ENCODE data around the gene INSR. TPM values are rescaled to one million over a fixed set of nuclear protein-coding genes. Genes with fewer than 3 reads are reported as not detected.

INSR gene
- total and polyA plus RNA-seq, 2 donors (not counting 3 experiments of a cell fraction or from before 2014, with no cell fraction given): 4.9 to 19.5 TPM

DNA sequence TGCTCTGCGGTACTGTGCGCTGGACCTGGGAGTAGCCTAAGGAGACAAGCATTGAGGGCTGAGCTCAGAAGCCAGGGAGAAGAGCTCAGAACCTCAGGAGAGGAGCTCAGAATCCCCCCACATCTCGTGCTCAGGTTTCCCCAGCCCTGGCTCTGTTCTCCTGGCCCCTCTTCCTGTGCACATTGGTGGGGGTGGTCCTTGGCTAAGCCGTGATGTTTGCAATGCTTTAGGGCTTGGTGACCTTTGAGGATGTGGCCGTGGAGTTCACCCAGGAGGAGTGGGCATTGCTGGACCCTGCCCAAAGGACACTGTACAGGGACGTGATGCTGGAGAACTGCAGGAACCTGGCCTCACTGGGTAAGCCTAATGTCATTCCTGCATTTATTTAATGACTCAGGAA, 218.1 kb downstream of the INSR start:
- intact Hi-C loops (cut with micrococcal nuclease): no loop called here
- FAIRE-seq (no peak), DNase-seq (ENCODE audit: low read depth, low spot score) (no peak)
- Histone ChIP-seq H3K9me1 (replicated peaks; ENCODE audit: control insufficient read depth, extremely low read depth, insufficient read depth, low read length) (no peaks in the 10 kb centered on the region), H3K9me3 (replicated peaks; ENCODE audit: control insufficient read depth, insufficient read depth, low read length) (peaks cover 17% of the 10 kb centered on the region), H3K27ac (ENCODE audit: insufficient read depth, low read depth, low read length) (no peak overlapping the region), H3K36me3 (ENCODE audit: control insufficient read depth in 2 of 2, extremely low read depth in 1 of 2, insufficient read depth in 2 of 2, low read length in 2 of 2) (peaks cover 32 to 44% of the 10 kb centered on the region in 2 experiments), H3K79me2 (ENCODE audit: control insufficient read depth, insufficient read depth, low read length) (peaks cover 2% of the 10 kb centered on the region), H2AFZ (ENCODE audit: low read depth, low read length) (no peak overlapping the region), H3K4me1 (ENCODE audit: control insufficient read depth, extremely low read depth, insufficient read depth, low read length) (no peaks in the 10 kb centered on the region), H3K4me3 (replicated peaks in 1 of 3; ENCODE audit: insufficient read depth in 1 of 3, low read depth in 1 of 3, low read length in 3 of 3) (no peak overlapping the region), H3K9ac (replicated peaks; ENCODE audit: extremely low read depth, insufficient read depth, low read length) (no peak overlapping the region), H3K4me2 (ENCODE audit: insufficient read depth, low read length) (no peak overlapping the region), H3K27me3 (ENCODE audit: control insufficient read depth in 2 of 2, insufficient read depth in 2 of 2, low read length in 2 of 2) (no peaks in the 10 kb centered on the region), H4K20me1 (replicated peaks; ENCODE audit: control insufficient read depth, extremely low read depth, insufficient read depth, low read length) (no peaks in the 10 kb centered on the region)
- no peak for TF ChIP-seq EZH2 (IDR thresholded peaks at IDR 0.05; ENCODE audit: borderline replicate concordance, low read depth, low read length, severe bottlenecking)
- TF ChIP-seq FOS (IDR thresholded peaks at IDR 0.05; ENCODE audit: borderline replicate concordance, insufficient read depth, low read length): no peak
- TF ChIP-seq MYC (IDR thresholded peaks at IDR 0.05; ENCODE audit: low read depth, low read length): no peak
- TF ChIP-seq POLR2AphosphoS5 (IDR thresholded peaks at IDR 0.05; ENCODE audit: insufficient read depth, low read depth, low read length): no peak
- CTCF ChIA-PET: no interaction called here
- BruUV-seq (replicated peaks): no TSS peak
- POLR2A ChIA-PET: no interaction called here
- dilution Hi-C loops (cut with MboI; ENCODE audit: extremely low pct_ligation_motif_present, low sequenced_read_pairs): no loop called here

DNA sequence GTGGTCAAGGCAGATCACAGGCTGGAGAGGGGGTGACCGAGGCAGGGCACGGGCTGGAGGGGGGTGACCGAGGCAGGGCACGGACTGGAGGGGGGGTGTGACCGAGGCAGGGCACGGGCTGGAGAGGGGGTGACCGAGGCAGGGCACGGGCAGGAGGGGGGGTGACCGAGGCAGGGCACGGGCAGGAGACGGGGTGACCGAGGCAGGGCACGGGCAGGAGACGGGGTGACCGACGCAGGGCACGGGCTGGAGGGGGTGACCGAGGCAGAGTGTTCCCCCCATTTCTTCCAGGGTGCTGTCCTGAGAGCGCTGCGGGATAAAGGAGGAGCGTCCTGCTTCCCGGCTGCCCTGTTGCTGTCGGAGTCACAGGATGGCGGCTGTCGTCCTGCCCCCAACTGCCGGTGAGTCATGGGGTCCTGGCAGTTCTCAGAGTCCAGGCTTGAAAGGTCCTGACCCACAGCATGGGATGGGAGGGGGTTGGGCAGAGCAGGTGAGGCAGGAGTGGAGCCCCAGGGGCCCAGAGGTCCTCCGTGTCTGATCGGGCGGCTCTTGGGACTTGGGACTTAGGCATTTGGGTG, 219.4 kb downstream of the INSR start:
- FAIRE-seq (no peak), DNase-seq (ENCODE audit: low read depth, low spot score) (no peak)
- Histone ChIP-seq H3K4me1 (ENCODE audit: control insufficient read depth, extremely low read depth, insufficient read depth, low read length) (peaks cover 7% of the 10 kb centered on the region), H3K9ac (replicated peaks; ENCODE audit: extremely low read depth, insufficient read depth, low read length) (no peak overlapping the region), H4K20me1 (replicated peaks; ENCODE audit: control insufficient read depth, extremely low read depth, insufficient read depth, low read length) (no peaks in the 10 kb centered on the region), H3K79me2 (ENCODE audit: control insufficient read depth, insufficient read depth, low read length) (peaks cover 10% of the 10 kb centered on the region), H3K4me2 (ENCODE audit: insufficient read depth, low read length) (no peak overlapping the region), H3K27ac (ENCODE audit: insufficient read depth, low read depth, low read length) (no peak overlapping the region), H3K9me1 (replicated peaks; ENCODE audit: control insufficient read depth, extremely low read depth, insufficient read depth, low read length) (no peaks in the 10 kb centered on the region), H2AFZ (ENCODE audit: low read depth, low read length) (no peak overlapping the region), H3K36me3 (ENCODE audit: control insufficient read depth in 2 of 2, extremely low read depth in 1 of 2, insufficient read depth in 2 of 2, low read length in 2 of 2) (peaks cover 26 to 32% of the 10 kb centered on the region in 2 experiments), H3K4me3 (replicated peaks in 1 of 3; ENCODE audit: insufficient read depth in 1 of 3, low read depth in 1 of 3, low read length in 3 of 3) (no peak overlapping the region), H3K9me3 (replicated peaks; ENCODE audit: control insufficient read depth, insufficient read depth, low read length) (peaks cover 13% of the 10 kb centered on the region), H3K27me3 (ENCODE audit: control insufficient read depth in 2 of 2, insufficient read depth in 2 of 2, low read length in 2 of 2) (no peaks in the 10 kb centered on the region)
- TF ChIP-seq MAX (IDR thresholded peaks at IDR 0.05; ENCODE audit: insufficient read depth, insufficient read length) (no peak), GATA2 (IDR thresholded peaks at IDR 0.05; ENCODE audit: insufficient read depth, insufficient read length, low read depth, low read length) (no peak), JUN (IDR thresholded peaks at IDR 0.05; ENCODE audit: borderline replicate concordance, insufficient read depth, insufficient read length, low read depth) (no peak), MYC (IDR thresholded peaks at IDR 0.05; ENCODE audit: low read depth, low read length) (no peak), POLR2AphosphoS5 (IDR thresholded peaks at IDR 0.05; ENCODE audit: insufficient read depth, low read depth, low read length) (no peak), EZH2 (IDR thresholded peaks at IDR 0.05; ENCODE audit: borderline replicate concordance, low read depth, low read length, severe bottlenecking) (no peak), POLR2A (IDR thresholded peaks at IDR 0.05; ENCODE audit: low read depth, low read length) (no peak), FOS (IDR thresholded peaks at IDR 0.05; ENCODE audit: borderline replicate concordance, insufficient read depth, low read length) (no peak)
- TF ChIP-seq, protein P1, sequence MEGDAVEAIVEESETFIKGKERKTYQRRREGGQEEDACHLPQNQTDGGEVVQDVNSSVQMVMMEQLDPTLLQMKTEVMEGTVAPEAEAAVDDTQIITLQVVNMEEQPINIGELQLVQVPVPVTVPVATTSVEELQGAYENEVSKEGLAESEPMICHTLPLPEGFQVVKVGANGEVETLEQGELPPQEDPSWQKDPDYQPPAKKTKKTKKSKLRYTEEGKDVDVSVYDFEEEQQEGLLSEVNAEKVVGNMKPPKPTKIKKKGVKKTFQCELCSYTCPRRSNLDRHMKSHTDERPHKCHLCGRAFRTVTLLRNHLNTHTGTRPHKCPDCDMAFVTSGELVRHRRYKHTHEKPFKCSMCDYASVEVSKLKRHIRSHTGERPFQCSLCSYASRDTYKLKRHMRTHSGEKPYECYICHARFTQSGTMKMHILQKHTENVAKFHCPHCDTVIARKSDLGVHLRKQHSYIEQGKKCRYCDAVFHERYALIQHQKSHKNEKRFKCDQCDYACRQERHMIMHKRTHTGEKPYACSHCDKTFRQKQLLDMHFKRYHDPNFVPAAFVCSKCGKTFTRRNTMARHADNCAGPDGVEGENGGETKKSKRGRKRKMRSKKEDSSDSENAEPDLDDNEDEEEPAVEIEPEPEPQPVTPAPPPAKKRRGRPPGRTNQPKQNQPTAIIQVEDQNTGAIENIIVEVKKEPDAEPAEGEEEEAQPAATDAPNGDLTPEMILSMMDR (IDR thresholded peaks at IDR 0.05; ENCODE audit: extremely low read depth in 1 of 2, insufficient read depth in 1 of 2, low read depth in 1 of 2, low read length in 2 of 2): no peak
- dilution Hi-C loops (cut with MboI; ENCODE audit: extremely low pct_ligation_motif_present, low sequenced_read_pairs) (no loop called here), intact Hi-C loops (cut with micrococcal nuclease) (no loop called here)
- POLR2A ChIA-PET: no interaction called here
- BruUV-seq (replicated peaks): no TSS peak
- CTCF ChIA-PET: no interaction called here

All from endothelial cell of umbilical vein (primary cell).